ENCODE data around the gene GALM.

Gene GALM

DNA sequence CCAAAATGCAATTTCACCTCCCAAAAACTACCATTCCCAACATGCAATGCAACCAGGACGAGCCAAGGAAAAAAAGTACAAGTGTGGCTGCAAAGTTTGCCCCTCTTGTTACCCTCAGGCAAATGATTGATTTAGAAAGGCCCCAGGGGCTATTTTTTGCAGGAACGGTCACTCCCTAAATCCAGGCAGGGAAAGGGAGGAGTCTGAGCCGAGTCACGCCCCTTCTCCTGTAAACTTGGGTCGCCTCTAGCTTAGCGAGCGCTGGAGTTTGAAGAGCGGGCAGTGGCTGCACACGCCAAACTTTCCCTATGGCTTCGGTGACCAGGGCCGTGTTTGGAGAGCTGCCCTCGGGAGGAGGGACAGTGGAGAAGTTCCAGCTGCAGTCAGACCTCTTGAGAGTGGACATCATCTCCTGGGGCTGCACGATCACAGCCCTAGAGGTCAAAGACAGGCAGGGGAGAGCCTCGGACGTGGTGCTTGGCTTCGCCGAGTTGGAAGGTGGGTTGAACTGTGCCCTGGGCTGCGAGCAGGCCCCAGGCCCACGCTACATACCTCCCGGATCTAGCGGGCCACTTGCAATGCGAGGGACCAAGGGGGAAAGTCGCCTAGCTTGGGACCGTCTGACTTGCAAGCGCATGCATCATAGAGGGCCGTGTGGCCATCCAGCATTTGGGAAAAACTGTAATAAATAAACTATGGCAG is at the start of gene GALM:
Gene GALM, plus strand, starts transcription at position 261 of the 702 bp plus-strand sequence. Its CDS starts 48 bp downstream, at position 309.
- Mint-ChIP-seq H3K36me3 (peaks cover 6% of the 10 kb centered on the region), H3K27me3 (no peaks in the 10 kb centered on the region), H3K27ac (peak within 1 kb of the TSS; percentile 97), H3K4me3 (peak within 1 kb of the TSS; percentile 83), H3K9me3 (ENCODE audit: low read depth) (no peaks in the 10 kb centered on the region), H3K4me1 (ENCODE audit: low read depth) (peaks cover 60% of the 10 kb centered on the region)

DNA sequence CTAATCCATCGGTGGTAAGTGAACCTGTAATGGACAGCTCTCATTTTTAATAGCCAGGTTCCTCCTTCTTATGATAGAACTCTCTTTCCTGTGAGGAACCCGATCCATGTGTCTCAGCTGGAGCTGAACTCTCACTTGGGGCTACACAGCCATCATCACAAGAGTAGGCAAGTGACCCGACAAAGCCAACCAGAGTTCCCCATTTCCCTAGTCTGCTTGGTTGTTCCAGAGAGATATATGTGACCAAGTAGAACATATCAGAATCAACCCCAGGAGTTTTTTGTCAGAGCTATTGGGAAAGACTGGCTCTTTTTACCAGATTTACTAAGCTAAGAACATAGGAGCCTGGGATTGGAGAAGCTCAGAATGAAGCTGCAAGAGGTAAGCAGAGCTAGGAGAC is 48.6 kb upstream of the GALM start:
- Mint-ChIP-seq H3K9me3 (ENCODE audit: low read depth) (no peaks in the 10 kb centered on the region), H3K36me3 (peaks cover 4% of the 10 kb centered on the region), H3K27me3 (peaks cover 7% of the 10 kb centered on the region), H3K4me3 (no peak overlapping the region), H3K4me1 (ENCODE audit: low read depth) (peaks cover 16% of the 10 kb centered on the region), H3K27ac (no peak overlapping the region)

DNA sequence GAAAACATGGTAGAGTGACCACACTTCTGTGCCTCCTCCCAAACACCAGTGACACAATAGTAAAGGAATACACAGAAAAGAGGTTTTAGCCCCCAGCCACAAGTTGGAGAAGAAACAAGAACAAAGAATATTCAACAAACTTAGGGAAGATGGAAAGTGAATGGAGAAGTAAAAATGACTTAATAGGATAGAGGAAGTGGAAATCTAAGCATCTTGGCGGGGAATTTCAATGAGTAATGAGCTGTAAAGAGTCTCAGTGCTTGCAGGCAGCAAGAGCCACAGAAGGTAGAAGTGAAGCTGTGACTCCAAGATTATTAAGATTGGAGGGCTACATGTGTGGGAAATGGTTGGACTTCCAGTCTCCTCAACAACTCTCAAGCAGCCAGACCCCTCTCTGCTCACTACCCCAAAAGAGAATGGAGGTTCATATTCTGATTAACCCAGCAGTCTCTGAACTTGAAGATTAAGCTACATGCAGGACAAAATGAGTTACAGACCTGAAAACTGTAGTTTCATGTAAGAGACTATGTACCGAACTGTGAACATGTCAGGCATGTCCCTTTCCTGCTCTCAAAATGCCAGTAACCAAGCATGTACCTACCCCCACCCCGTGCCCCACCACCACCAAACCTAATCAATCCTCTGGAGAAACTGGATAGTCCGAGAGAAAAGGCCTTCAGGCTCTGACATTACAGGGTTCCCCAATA is 46.3 kb upstream of the GALM start:
- no peak overlapping the region for H3K27ac Mint-ChIP-seq
- H3K36me3 Mint-ChIP-seq: peaks cover 4% of the 10 kb centered on the region
- H3K27me3 Mint-ChIP-seq: peaks cover 7% of the 10 kb centered on the region
- H3K4me1 Mint-ChIP-seq (ENCODE audit: low read depth): peaks cover 15% of the 10 kb centered on the region
- H3K9me3 Mint-ChIP-seq (ENCODE audit: low read depth): no peaks in the 10 kb centered on the region
- no peak overlapping the region for H3K4me3 Mint-ChIP-seq

DNA sequence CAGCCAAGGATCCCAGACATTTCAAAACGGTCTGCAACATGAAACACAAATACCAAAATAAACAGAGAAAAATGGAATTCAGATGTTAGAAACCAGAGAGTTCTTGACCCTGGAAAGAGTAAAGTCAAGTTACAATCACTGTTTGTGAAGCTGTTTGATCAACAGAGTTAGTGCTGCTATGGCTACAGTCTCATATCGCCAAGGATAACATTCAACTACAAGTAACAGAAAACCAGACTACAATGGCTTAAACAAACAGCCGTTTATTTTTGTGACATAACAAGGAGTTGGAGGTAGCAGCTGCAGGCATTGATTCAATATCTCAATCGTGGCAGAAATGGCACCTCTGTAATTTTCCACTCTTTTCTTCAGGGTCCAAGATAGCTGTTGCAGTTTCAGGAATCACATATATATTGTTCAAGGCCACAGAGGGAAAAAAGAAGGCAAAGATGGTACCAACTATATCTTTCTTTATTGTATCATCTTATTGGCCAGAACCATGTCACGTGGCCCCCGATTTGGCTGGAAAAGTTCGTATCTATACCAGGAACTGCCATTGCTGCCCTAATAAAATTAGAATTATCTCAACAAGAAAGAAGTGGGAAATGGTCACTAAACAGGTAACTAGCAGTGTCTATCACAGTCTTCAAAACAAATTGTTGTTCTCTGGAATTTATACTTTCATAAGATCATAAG is 45.5 kb upstream of the GALM start:
- Mint-ChIP-seq H3K27ac (no peak overlapping the region), H3K27me3 (peaks cover 7% of the 10 kb centered on the region), H3K4me1 (ENCODE audit: low read depth) (peaks cover 12% of the 10 kb centered on the region), H3K4me3 (no peak overlapping the region), H3K9me3 (ENCODE audit: low read depth) (no peaks in the 10 kb centered on the region), H3K36me3 (peaks cover 4% of the 10 kb centered on the region)

DNA sequence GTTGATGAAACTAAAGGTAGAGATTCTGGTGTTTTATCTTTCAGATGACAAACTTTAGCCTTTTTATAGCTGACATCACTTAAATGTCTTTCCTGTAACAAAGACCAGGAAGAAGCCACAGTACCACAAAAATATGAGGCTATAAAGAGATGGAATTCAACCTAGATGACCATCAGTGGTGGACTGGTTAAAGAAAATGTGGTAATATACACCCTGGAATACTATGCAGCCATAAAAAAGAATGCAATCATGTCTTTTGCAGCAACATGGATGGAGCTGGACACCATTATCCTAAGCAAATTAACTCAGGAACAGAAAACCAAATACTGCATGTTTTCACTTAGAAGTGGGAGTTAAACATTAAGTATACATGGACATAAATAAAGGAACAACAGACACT is 44.9 kb upstream of the GALM start:
- H3K4me1 Mint-ChIP-seq (ENCODE audit: low read depth): peaks cover 8% of the 10 kb centered on the region
- peaks cover 7% of the 10 kb centered on the region for H3K27me3 Mint-ChIP-seq
- H3K4me3 Mint-ChIP-seq: no peak overlapping the region
- H3K9me3 Mint-ChIP-seq (ENCODE audit: low read depth): no peaks in the 10 kb centered on the region
- peaks cover 4% of the 10 kb centered on the region for H3K36me3 Mint-ChIP-seq
- H3K27ac Mint-ChIP-seq: no peak overlapping the region

DNA sequence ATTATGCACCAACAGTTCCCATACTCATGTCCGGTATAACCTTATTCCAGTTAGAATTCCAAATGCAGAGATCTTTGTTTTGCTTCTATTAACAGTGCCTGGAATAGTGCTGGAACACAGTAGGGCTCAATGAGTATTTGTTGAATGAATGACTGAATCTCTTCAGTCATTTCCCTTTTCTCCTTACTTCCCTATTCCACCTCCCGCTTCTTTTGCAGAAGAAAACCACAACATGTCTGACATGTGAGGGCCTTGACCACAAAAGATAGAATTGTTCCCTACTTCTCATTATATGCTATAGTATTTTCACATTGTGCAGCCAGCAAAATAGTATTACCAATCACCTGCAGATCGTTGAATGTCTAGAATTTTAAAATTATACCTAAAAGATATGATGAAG is 43.7 kb upstream of the GALM start:
- Mint-ChIP-seq H3K4me1 (ENCODE audit: low read depth) (peaks cover 18% of the 10 kb centered on the region), H3K4me3 (no peak overlapping the region), H3K27ac (no peak overlapping the region), H3K36me3 (peaks cover 3% of the 10 kb centered on the region), H3K27me3 (peaks cover 4% of the 10 kb centered on the region), H3K9me3 (ENCODE audit: low read depth) (no peaks in the 10 kb centered on the region)

DNA sequence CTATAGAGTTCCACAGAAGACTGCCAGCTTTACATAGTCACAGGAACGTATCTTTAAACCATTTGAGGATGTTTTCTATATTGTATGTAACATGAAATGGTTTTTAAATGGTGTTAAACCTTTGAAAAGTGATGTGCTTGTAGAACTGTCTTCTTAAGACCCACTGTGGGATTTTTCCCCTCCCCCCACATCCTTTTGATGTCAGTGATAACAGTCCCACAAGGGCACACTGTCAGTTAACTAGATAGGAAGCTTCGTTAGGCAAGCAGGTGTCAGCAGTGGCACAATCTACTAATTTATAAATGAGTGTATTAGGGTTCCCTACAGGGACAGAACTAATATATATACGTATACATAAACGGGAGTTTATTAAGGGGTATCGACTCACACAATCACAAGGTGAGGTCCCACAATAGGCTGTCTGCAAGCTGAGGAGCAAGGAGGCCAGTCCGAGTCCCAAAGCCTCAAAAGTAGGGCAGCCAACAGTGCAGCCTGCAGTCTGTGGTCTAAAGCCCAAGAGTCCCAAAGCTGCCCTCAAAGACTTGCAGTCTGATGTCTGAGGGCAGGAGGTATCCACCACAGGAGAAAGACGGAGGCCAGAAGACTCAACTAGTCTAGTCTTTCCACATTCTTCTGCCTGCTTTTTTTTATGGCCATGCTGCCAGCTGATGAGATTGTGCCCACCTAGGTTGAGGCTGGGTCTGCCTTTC is 39.4 kb upstream of the GALM start:
- no peaks in the 10 kb centered on the region for H3K9me3 Mint-ChIP-seq (ENCODE audit: low read depth)
- no peak overlapping the region for H3K27ac Mint-ChIP-seq
- no peak overlapping the region for H3K4me3 Mint-ChIP-seq
- H3K36me3 Mint-ChIP-seq: peaks cover 2% of the 10 kb centered on the region
- H3K27me3 Mint-ChIP-seq: no peaks in the 10 kb centered on the region
- peaks cover 15% of the 10 kb centered on the region for H3K4me1 Mint-ChIP-seq (ENCODE audit: low read depth)

DNA sequence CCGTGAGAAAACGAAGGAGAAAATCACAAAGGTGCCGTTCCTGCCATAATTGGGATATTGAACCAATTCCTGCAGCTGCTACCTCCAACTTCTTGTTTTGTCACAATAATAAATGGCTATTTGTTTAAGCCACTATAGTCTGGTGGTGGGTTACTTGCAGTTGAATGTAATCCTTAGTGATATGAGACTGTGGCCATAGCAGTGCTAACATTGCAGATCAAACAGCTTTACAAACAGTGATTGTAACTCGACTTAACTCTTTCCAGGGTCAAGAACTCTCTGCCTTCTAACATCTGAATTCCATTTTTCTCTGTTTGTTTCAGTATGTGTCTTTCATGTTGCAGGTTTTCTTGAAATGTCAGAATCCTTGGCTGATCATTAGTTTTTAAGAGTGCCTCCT is 38.5 kb upstream of the GALM start:
- Mint-ChIP-seq H3K27me3 (no peaks in the 10 kb centered on the region), H3K27ac (no peak overlapping the region), H3K4me3 (no peak overlapping the region), H3K4me1 (ENCODE audit: low read depth) (peaks cover 13% of the 10 kb centered on the region), H3K9me3 (ENCODE audit: low read depth) (no peaks in the 10 kb centered on the region), H3K36me3 (peaks cover 2% of the 10 kb centered on the region)

DNA sequence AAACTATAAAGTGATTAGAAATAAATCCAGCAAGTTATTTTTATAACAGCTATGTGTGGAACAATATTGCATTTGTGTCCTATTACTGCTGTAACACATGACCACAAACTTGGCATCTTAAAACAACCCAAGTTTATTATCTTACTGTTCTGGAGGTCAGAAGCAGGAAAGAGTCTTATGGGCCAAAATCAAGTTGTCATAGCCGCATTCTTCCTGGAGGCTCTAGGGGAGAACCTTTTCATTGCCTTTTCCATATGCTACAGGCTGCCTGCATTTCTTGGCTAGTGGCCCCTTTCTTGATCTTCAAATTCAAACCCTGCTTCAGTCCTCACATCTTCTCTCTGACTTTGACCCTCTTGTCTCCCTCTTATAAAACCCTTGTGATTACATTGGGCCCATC is 36.2 kb upstream of the GALM start:
- no peak overlapping the region for H3K27ac Mint-ChIP-seq
- no peak overlapping the region for H3K4me3 Mint-ChIP-seq
- H3K27me3 Mint-ChIP-seq: no peaks in the 10 kb centered on the region
- H3K9me3 Mint-ChIP-seq (ENCODE audit: low read depth): no peaks in the 10 kb centered on the region
- H3K4me1 Mint-ChIP-seq (ENCODE audit: low read depth): peaks cover 24% of the 10 kb centered on the region
- peaks cover 2% of the 10 kb centered on the region for H3K36me3 Mint-ChIP-seq

DNA sequence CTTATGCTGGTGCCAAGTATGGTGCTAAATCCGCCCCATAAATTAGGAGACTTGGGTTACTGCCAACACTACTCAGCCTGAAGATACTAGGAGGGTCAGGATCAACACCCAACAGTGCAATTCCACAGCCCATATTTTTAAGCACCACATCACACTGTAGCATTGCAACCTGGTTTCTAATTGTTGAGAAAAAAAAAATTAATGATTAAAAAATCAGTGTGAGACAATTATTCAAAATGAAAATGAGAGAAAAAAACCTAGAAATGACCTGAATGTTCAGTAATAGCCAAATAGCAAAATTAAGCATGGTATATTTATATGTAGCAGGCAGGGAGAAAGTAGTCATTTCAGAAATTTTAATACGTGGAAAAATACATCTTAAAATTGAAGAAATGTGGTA is 33.9 kb upstream of the GALM start:
- Mint-ChIP-seq H3K4me3 (no peak overlapping the region), H3K36me3 (peaks cover 2% of the 10 kb centered on the region), H3K4me1 (ENCODE audit: low read depth) (peaks cover 17% of the 10 kb centered on the region), H3K27ac (no peak overlapping the region), H3K9me3 (ENCODE audit: low read depth) (no peaks in the 10 kb centered on the region), H3K27me3 (no peaks in the 10 kb centered on the region)

DNA sequence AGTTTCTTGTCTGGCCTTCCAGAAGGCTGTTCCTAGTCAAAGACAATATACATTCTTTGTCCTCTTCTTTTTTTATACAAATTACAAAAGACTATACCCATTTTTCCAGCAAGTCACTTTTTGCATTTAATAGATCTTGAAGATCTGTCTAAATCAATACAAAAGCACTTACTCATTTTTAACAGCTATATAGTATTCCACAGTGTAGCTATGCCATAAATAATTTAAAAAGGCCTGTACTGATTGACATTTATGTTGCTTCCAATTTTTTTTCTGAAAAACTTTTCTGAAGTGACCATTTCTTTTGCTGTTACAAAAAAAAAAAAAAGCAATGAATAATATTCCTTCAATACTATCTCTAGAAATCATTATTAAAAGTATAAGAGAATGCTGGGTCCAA is 32.9 kb upstream of the GALM start:
- peaks cover 16% of the 10 kb centered on the region for H3K4me1 Mint-ChIP-seq (ENCODE audit: low read depth)
- H3K9me3 Mint-ChIP-seq (ENCODE audit: low read depth): no peaks in the 10 kb centered on the region
- peaks cover 2% of the 10 kb centered on the region for H3K36me3 Mint-ChIP-seq
- no peak overlapping the region for H3K27ac Mint-ChIP-seq
- no peaks in the 10 kb centered on the region for H3K27me3 Mint-ChIP-seq
- H3K4me3 Mint-ChIP-seq: no peak overlapping the region

DNA sequence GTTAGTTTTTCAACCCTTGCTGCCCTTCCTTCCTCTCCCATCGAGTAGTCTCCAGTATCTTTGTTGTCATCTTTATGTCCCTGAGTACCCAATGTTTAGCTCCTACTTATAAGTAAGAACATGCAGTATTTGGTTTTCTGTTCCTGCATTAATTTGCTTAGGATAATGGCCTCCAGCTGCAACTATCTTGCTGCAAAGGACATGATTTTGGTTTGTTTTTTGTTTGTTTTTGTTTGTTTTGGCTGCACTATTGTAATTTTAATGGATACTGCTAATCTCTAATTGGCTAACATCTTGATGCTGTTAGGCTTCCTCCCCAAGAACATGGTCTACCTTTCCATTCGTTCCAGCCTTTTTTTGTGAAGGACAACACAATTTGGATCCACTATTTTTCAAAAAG is 32.0 kb upstream of the GALM start:
- Mint-ChIP-seq H3K4me1 (ENCODE audit: low read depth) (peaks cover 18% of the 10 kb centered on the region), H3K36me3 (peaks cover 2% of the 10 kb centered on the region), H3K27me3 (no peaks in the 10 kb centered on the region), H3K9me3 (ENCODE audit: low read depth) (no peaks in the 10 kb centered on the region), H3K27ac (no peak overlapping the region), H3K4me3 (no peak overlapping the region)

DNA sequence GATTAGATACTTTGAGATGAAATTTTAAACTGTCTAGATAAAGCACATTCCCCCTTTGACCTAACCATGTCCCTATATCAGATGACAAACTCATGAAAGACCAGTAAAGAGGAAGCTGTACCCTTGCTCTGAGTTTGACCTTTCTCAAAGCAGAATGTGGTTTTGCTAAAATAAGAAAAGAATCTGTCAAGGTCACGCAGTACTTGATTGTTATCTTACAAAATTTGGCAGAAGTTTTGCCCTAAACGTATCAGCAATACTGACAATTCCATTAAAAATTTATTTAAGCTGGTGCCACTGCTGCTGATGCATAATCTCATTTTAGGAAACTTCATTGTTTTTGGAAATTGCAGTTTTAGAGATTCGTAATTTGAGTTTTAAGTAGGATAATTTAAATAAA is 31.2 kb upstream of the GALM start:
- no peaks in the 10 kb centered on the region for H3K9me3 Mint-ChIP-seq (ENCODE audit: low read depth)
- peaks cover 2% of the 10 kb centered on the region for H3K36me3 Mint-ChIP-seq
- H3K27ac Mint-ChIP-seq: no peak overlapping the region
- H3K4me1 Mint-ChIP-seq (ENCODE audit: low read depth): peaks cover 18% of the 10 kb centered on the region
- H3K27me3 Mint-ChIP-seq: no peaks in the 10 kb centered on the region
- H3K4me3 Mint-ChIP-seq: peak overlapping the region; percentile 42

DNA sequence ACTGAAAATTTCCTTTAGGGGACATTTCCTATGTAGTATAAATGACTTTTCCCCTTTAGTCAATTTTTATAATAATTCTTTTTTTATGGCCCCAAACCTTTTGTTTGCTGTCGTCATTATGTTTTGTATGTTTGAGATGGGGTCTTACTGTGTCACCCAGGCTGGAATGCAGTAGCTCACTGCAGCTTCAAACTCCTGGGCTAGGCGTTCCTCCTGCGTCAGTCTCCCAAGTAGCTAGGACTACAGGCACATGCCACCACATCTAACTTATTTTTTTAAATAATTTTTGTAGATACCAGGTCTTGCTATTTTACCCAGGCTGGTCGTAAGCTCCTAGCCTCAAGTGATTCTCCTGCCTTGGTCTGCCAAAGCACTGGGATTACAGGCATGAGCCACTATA is 30.8 kb upstream of the GALM start:
- no peaks in the 10 kb centered on the region for H3K36me3 Mint-ChIP-seq
- no peaks in the 10 kb centered on the region for H3K27me3 Mint-ChIP-seq
- H3K4me3 Mint-ChIP-seq: no peak overlapping the region
- peaks cover 18% of the 10 kb centered on the region for H3K4me1 Mint-ChIP-seq (ENCODE audit: low read depth)
- no peak overlapping the region for H3K27ac Mint-ChIP-seq
- H3K9me3 Mint-ChIP-seq (ENCODE audit: low read depth): no peaks in the 10 kb centered on the region

DNA sequence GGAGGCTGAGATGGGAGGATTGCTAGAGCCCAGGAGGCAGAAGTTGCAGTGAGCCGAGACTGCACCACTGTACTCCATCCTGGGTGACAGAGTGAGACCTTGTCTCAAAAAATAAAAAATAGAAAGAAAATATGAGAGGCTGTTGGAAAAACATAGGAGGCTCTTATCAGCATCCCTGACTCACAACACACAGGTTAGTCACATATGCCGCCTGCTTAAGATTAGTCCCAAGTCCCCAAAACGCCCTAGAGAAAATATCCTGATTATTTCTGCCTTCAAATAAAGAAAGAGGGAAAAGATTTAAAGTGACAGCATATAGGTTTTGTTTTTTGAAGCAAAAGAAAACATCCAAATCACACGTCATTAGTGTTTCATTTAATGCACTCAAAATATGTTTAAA is 29.8 kb upstream of the GALM start:
- Mint-ChIP-seq H3K4me1 (ENCODE audit: low read depth) (peaks cover 18% of the 10 kb centered on the region), H3K27ac (no peak overlapping the region), H3K4me3 (no peak overlapping the region), H3K27me3 (no peaks in the 10 kb centered on the region), H3K9me3 (ENCODE audit: low read depth) (no peaks in the 10 kb centered on the region), H3K36me3 (no peaks in the 10 kb centered on the region)

Data from activated naive CD8-positive, alpha-beta T cell (primary cell).